Activated CD8-positive, alpha-beta memory T cell treated with anti-CD3 and anti-CD28 coated beads, Interleukin-2, amount 50 U/mL, for 24 hours (primary cell): Measurements from ENCODE around the gene FKBP4.

Experiments
- DNase-seq: peaks from one replicate; pipeline ENCODE4 v3.0.0-alpha.2; 2020; ENCODE audit errors: extremely low read depth

FKBP4 gene

GRCh38 chr12:2813214-2814185 lies 18.7 kb downstream of the FKBP4 start:
- peak; percentile 14 for DNase-seq

DNA sequence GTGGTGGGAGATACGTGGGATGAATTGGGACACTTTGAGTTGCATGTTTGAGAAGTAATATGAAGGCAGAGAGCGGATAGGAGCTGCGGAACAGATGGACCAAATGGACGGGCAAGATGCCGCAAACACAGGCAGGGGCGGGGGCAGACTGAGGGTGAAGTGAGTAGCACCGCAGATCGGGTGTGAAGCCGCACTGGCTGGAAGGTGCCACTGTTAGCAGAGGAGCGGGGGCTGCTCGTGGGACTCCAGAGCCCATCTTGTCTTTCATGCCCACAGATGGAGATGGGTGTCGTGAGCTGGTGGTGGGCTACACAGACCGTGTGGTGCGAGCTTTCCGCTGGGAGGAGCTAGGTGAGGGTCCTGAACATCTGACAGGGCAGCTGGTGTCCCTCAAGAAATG lies 25.0 kb downstream of the FKBP4 start:
- no peak for DNase-seq

DNA sequence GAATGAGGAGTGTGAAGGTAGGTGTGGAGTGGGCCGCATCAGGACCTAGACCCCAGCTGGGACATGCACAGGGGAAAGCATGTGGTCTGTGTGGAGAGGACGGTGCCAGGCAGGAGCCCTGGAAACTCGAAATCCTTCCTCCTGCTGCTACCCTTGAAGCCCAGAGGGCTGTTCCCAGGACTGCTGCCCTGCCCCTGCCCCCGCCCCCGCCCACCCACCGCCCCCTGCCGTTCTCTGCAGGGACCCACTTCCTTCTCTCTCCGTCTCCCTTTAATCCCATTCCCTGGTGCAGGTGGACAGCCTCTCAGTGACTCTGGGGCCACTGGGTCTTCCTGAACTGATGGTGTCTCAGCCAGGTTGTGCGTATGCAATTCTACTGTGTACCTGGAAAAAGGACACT lies 25.7 kb downstream of the FKBP4 start:
- no peak for DNase-seq

DNA sequence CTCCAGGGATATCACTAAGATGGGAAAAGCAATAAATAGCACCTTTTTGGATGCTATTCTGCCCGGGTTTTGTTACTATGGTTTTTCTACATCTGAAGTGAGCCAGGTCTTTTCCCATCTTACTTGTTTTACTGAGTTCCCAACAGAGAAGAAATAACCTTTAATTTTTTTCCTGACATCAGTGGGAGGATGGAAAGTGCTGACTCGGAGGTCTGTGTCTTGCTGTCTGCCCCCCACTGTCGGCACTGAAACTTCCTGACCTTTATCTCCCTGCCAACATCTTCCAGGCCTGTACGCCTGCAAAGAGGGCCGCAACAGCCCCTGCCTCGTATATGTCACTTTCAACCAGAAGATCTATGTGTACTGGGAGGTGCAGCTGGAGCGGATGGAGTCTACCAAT lies 28.7 kb downstream of the FKBP4 start:
- DNase-seq = no peak

DNA sequence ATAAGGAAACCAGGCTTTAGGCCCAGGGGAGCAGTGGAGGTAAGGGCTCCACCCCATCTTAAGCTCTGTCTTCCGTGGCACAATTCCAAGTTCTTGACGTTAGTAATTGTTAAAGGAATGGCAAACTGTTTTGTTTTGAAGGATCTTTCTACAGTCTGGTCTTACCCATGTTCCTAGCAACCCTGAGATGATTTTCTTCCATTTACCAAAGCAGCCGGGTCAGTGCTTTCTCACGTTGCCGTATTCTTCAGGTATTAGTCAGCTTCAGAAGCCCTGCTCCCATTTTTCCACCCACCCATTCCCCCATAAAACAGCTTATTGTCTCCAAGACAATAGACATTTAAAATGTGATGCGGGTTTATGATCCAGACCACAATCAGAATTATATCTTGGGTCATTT lies 29.8 kb downstream of the FKBP4 start:
- DNase-seq = no peak

GRCh38 chr12:2825132-2825531 lies 30.4 kb downstream of the FKBP4 start:
- DNase-seq = no peak

DNA sequence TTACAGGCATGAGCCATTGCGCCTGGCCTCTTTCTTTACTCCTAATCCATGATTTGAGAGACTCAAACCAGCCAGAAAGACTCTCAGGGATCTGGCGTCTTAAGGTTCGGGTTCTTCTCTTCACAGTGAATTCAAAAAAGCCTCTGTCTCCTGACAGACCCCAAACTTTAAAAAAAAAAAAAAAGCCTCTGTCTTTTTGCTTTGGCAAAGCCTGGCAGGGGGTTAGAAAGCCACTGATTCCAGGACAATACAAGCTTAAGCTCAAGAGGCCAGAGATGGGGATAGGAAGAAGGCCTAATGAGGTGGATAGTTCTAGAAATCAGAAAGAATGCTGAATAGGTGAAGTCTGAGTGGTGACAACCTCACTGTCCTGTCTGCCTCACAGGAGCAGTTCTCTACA lies 31.3 kb downstream of the FKBP4 start:
- no peak for DNase-seq

DNA sequence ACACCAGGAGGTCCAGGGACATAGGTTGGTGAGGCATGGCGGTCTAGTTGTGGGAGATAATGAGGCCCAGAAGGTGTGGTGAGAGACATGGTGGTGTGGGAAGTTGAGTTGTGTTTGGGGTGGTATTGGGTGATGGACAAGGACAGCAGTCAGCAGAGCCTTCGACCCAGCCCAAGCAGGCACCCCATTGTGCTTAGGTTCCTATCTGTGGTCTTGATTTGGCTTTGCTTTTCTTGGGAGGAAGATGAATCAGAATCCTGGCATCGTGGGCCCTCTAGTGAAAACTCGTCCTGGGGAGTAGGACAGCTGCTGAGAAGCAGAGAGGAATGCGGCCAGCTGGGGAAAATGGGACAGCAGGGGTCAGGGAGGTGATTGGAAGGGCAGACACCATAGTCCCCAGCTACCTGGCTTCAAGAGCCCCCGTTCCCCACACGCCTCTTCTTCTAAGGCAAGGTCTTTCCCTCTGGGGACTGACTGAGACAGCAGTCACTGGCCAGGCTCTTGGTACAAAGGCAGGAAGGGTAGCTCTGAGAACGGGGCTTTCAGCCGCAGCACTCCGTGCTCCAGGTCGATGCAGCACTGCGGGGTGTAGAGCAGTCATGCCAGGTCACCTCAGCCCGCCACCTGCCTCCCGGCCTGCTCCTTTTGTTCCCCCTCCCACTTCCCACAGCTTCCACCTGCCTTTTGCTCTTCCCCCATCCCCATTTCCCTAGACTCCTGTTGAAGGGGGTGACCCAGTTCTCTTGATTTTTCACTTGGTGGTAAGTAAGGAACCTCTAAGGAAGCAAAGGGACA lies 32.1 kb downstream of the FKBP4 start:
- DNase-seq = no peak

DNA sequence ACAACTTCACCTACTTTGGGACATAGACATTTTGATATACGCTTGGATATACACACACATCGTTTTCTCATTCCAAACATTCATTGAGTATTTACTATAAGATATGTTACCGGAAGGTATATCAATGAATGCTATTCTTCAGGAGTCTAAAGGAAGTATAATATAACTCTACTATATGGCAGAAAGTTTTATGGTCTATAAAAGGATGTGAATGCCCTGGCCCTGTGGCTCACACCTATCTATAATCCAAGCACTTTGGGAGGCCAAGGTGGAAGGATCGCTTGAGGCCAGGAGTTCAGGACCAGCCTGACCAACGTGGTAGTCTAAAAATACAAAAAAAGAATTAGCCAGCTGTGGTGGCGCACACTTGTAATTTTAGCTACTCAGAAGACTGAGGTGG lies 34.5 kb downstream of the FKBP4 start:
- DNase-seq = no peak

GRCh38 chr12:2832550-2833127 lies 37.9 kb downstream of the FKBP4 start:
- DNase-seq = no peak

GRCh38 chr12:2833327-2833726 lies 38.6 kb downstream of the FKBP4 start:
- no peak for DNase-seq

DNA sequence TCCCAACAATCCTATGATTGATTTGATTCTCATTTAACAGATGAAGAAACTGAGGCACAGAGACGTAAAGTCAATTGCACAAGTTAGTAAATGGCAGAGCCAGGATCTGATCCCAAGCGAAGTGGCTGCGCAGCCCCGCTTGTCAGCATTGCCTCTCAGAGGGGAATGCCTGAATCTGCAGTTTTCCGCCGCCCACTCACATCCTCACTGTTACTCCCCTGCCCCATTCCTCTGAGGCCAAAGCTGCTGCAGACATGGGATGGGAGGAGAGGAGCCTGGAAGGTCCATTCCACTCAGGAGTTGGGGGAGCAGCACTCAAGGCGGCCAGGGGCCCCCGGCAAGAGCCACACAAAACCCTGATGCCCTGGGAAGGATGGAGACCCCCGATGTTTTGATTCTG lies 39.0 kb downstream of the FKBP4 start:
- DNase-seq = no peak

DNA sequence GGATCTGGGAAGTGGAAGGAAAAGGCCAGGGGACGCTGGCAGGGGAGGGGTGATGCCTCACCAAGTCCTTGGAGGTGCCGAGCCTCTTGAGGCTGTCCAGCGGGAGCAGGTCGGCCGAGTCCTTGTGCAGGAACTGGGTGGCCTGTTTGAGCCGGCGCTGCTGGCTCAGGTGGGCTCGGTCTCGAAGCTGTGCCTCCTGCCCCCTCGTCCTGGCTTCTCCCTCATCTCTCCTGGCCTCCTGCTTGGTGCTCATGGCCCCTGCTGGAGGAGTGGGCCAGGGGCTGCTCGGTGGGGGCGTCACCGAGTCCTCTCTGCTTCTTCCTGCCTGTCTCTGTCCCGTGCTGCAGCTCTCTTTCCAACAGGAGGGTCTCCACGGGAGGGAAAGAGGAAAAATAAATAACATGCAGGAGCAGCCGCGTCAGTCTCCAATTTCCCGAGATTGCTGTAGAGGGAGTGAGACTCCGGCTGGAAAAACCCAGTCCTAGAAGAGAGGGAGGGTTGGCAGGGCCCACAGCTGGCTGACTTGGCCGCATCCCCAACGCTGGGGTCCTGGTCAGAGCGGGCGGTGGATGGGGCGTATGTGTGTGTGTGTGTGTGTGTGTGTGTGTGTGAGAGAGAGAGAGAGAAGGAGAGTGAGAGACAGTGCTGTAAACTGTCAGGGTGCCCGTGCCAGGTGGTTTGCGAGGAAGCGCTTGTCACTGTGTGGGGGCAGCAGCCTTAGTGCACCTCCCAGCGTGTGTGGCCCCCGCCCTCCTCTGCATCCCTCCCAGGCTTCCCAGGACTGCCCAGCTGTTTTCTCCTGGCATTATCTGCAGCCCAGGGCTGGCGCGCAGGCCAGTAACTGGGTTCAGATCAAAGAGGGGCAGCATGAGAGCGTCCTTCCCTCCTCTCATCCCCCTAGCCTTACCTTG lies 40.1 kb downstream of the FKBP4 start, which contains the start of gene NRIP2:
Gene NRIP2 (minus strand): TSS at position 455 of the 911 bp plus-strand sequence. CDS start 52 bp downstream, at position 403.
- DNase-seq = no peak

- DNase-seq = no peak
These were observed 41.1 kb downstream of the FKBP4 start for GRCh38 chr12:2835691-2836403.

DNA sequence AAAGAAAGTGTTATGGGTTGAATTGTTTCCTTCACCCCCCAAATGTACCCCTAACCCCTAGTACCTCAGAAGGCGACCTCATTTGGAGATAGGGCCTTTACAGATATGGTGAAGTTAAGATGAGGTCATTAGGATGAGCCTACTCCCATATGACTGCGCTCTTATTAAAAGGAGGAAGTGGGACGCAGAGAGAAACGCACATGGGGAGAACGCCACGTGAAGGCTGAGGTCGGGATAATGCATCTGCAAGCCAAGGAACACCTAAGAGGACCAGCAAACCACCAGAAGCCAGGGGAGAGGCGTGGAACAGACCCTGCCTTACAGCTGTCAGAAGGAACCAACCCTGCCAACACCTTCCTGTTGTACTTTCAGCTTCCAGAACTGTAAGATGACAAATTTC lies 41.8 kb downstream of the FKBP4 start:
- DNase-seq = no peak

GRCh38 chr12:2841056-2841650 lies 46.4 kb downstream of the FKBP4 start:
- no peak for DNase-seq

- DNase-seq = no peak
These were observed 48.2 kb downstream of the FKBP4 start for GRCh38 chr12:2842948-2843347.

GRCh38 chr12:2844786-2845185 lies 50.0 kb downstream of the FKBP4 start:
- no peak for DNase-seq

DNA sequence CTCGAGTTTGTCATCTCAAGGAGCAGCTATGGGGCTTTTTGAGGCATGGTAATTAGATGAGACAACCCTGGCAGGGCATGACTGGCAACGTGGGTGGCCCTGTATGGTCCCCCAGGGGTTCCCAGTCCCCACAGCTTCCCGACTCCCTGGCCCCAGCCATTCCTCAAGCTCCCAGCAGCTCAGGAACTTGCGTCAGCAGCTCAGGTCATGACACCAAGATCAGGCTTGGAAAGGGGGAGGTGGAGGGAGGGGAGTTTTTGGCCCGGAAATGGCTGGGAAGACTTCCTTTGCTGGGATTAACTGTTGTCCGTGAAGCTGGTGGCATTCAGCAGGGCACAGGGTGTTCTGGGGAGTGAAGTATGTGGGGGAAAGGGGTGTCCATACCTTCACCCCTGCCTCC lies 50.5 kb downstream of the FKBP4 start:
- DNase-seq = no peak

DNA sequence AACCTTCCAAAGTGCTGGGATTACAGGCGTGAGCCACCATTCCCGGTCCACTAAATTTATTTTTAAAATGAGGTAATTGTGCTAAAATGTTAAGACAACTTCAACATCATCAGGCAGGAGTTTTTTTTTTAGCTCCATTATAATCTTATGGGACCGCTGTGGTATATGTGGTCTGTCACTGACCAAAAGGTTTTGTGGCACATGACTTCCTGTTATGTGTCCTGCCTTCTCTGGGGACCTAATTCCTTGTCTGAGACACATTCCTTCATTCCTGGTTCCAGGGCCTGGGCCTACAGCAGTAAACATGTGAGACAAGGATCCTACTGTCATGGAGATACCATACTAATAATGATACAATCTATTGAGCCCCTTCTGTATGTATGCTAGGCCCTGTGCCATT lies 57.2 kb downstream of the FKBP4 start:
- DNase-seq = no peak
